Measurements from ENCODE around the gene C4BPB.

DNA sequence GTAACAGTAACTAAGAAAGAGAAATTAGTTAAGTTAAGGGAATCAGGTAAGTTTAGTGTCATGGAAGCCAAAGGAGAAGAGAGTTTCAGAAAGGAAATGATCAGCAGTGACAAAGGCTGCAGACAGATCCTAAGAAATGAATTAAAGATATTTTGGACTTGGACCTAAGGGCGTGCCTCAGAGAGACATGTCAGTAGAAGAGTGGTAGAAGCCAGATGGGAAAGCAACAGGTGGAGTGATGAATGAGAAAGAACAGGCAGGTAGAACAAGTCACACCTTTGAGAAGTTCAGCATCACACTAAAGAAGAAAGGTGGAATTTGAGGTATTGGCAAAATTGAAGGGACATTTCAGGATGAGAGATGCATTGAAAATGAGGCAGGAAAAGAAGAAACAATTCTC is 14.0 kb downstream of the C4BPB start:
- TF ChIP-seq, protein P1, sequence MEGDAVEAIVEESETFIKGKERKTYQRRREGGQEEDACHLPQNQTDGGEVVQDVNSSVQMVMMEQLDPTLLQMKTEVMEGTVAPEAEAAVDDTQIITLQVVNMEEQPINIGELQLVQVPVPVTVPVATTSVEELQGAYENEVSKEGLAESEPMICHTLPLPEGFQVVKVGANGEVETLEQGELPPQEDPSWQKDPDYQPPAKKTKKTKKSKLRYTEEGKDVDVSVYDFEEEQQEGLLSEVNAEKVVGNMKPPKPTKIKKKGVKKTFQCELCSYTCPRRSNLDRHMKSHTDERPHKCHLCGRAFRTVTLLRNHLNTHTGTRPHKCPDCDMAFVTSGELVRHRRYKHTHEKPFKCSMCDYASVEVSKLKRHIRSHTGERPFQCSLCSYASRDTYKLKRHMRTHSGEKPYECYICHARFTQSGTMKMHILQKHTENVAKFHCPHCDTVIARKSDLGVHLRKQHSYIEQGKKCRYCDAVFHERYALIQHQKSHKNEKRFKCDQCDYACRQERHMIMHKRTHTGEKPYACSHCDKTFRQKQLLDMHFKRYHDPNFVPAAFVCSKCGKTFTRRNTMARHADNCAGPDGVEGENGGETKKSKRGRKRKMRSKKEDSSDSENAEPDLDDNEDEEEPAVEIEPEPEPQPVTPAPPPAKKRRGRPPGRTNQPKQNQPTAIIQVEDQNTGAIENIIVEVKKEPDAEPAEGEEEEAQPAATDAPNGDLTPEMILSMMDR (conservative IDR thresholded peaks at IDR 0.05 in 1 of 2, IDR thresholded peaks at IDR 0.05 in 1 of 2; ENCODE audit: low read depth in 1 of 2, low read length in 2 of 2), result no peak
- TF ChIP-seq EZH2 (IDR thresholded peaks at IDR 0.05; ENCODE audit: low read length, missing control alignments), result no peak
